Stomach (tissue), 9 donors: ENCODE data around the gene MAP7. TPM values are rescaled to one million over a fixed set of nuclear protein-coding genes. Genes with fewer than 3 reads are reported as not detected.
"Not testable (repeated sequence)": the region's sequence is repeated elsewhere in the genome, so short reads cannot be mapped to it uniquely, and the experiment has no call there.

ENCODE experiments used
- DNase-seq, 2 donors: peaks; one replicate each; pipeline versions ENCODE4 v3.0.0 to v3.0.0-alpha.2; 2013 to 2019
- H3K27ac ChIP-seq, 5 donors: fragments of 200-600 bp in 4 of 5; sonication (generic) in 4 of 5; one replicate each; pipeline ENCODE4 v1.5.1; 2013 to 2019; ENCODE audit warnings: mild to moderate bottlenecking in 1 of 5, moderate library complexity in 1 of 5
- H3K27me3 ChIP-seq, 3 donors: fragments of 200-600 bp; sonication (generic); one replicate each; pipeline ENCODE4 v1.5.1; 2017 to 2019; ENCODE audit warnings: mixed run types in 1 of 3
- H3K36me3 ChIP-seq, 4 donors: fragments of 200-600 bp; sonication (generic); 1 replicate in 3 of 4; 2 replicates in 1 of 4; pipeline ENCODE4 v1.5.1; 2016 to 2019
- H3K4me1 ChIP-seq, 4 donors: fragments of 200-600 bp; sonication (generic); one replicate each; pipeline ENCODE4 v1.5.1; 2016 to 2019
- H3K4me3 ChIP-seq, 4 donors: fragments of 200-600 bp; sonication (generic) in 3 of 4; one replicate each; pipeline ENCODE4 v1.5.1; 2016 to 2019; ENCODE audit warnings: mild to moderate bottlenecking in 1 of 4
- H3K9me3 ChIP-seq, 4 donors: fragments of 200-600 bp; sonication (generic); one replicate each; pipeline ENCODE4 v1.5.1; 2016 to 2019
- EP300 ChIP-seq: sonication (generic); formaldehyde crosslinking; IDR thresholded peaks from one replicate; pipeline ENCODE4 v1.6.1; 2017; ENCODE audit warnings: antibody characterized with exemption
- POLR2A ChIP-seq, 4 donors: fragments of 450-650 bp; IDR thresholded peaks; one replicate each; pipeline ENCODE4 v1.6.1; 2016; ENCODE audit warnings: antibody characterized with exemption in 4 of 4, control low read depth in 2 of 4, mild to moderate bottlenecking in 1 of 4, moderate library complexity in 1 of 4
- POLR2AphosphoS5 ChIP-seq, 3 donors: sonication (generic); formaldehyde crosslinking; IDR thresholded peaks; one replicate each; pipeline ENCODE4 v1.6.1; 2016; ENCODE audit warnings: antibody characterized with exemption in 3 of 3
- WGBS, 5 donors: extraction: QIAGEN DNeasy Blood & Tissue Kit in 3 of 5; methylation state at CpG; one replicate each; pipeline versions ENCODE4 v1.1.5 to v1.1.7; 2013 to 2018; 5-methylcytosine and 5-hydroxymethylcytosine counted together
- intact Hi-C: fragments of 100-400 bp; cut with DNase I; formaldehyde crosslinking; loops from one replicate; pipeline ENCODE4 v1.15.1; 2023; ENCODE audit warnings: low total_unique reads
- polyA plus RNA-seq, 3 donors: library from polyadenylated mRNA; stranded (reverse); fragments of 200-250 nt; gene quantifications; one replicate each; pipeline ENCODE4 v1.2.3, GENCODE V29; 2013
- total RNA-seq, 5 donors: library from RNA; depleted of rRNA; stranded (reverse); fragments of >200 nt; gene quantifications; one replicate each; pipeline versions ENCODE4 v1.1.0 to v1.2.3, GENCODE V29; 2014 to 2016
- TF ChIP-seq, protein P1 (sequence below), 7 experiments: fragments of 450-650 bp in 4 of 7; fragments of 200-600 bp in 3 of 7; sonication (generic) in 3 of 7; IDR thresholded peaks; one replicate each; pipeline ENCODE4 v1.5.1; 2016 to 2019; ENCODE audit warnings: antibody characterized with exemption in 7 of 7, control low read depth in 2 of 7, mild to moderate bottlenecking in 1 of 7
- donor health status: healthy with polysubstance abuse.
- donor health status: Bipolar disorder and iron deficiency.
- donor health status: healthy.

The MAP7 gene
- total and polyA plus RNA-seq, 8 donors = 2.3 to 28.3 (median 9.7) TPM

DNA sequence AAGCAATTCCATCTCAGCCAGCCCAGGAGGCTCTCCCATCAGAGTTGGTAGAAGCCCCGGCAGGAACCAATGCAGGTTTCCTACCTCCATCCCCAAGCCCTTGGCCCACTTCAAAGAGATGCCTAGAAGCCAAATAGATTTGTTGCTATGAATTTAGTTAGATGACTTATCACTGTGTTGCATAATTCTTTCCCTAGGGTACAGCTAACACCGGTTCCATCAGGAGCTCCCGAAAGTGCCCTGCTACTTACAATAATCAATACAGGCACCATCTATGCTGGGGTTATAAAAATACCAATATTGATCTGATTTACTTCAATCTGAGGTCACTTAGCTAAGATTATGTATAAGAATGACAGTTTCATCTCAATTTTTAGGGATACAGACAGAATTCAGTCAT lies 113.0 kb downstream of the MAP7 start:
- Histone ChIP-seq H3K36me3 (no peaks in the 10 kb centered on the region), H3K27ac (no peak overlapping the region), H3K9me3 (no peaks in the 10 kb centered on the region), H3K4me3 (no peak overlapping the region), H3K4me1 (peaks cover 8 to 30% (median 24%) of the 10 kb centered on the region in 4 donors), H3K27me3 (no peaks in the 10 kb centered on the region)
- intact Hi-C loops = no loop called here
- WGBS, 5 donors = 89 to 100% (median 92%) methylated on average over 3 of the region's 3 CpGs
- no peak for DNase-seq
- TF ChIP-seq POLR2A (IDR thresholded peaks at IDR 0.05) (no peak), EP300 (no peak), POLR2AphosphoS5 (IDR thresholded peaks at IDR 0.05) (no peak)
- TF ChIP-seq, protein P1, sequence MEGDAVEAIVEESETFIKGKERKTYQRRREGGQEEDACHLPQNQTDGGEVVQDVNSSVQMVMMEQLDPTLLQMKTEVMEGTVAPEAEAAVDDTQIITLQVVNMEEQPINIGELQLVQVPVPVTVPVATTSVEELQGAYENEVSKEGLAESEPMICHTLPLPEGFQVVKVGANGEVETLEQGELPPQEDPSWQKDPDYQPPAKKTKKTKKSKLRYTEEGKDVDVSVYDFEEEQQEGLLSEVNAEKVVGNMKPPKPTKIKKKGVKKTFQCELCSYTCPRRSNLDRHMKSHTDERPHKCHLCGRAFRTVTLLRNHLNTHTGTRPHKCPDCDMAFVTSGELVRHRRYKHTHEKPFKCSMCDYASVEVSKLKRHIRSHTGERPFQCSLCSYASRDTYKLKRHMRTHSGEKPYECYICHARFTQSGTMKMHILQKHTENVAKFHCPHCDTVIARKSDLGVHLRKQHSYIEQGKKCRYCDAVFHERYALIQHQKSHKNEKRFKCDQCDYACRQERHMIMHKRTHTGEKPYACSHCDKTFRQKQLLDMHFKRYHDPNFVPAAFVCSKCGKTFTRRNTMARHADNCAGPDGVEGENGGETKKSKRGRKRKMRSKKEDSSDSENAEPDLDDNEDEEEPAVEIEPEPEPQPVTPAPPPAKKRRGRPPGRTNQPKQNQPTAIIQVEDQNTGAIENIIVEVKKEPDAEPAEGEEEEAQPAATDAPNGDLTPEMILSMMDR (IDR thresholded peaks at IDR 0.05) = no peak

DNA sequence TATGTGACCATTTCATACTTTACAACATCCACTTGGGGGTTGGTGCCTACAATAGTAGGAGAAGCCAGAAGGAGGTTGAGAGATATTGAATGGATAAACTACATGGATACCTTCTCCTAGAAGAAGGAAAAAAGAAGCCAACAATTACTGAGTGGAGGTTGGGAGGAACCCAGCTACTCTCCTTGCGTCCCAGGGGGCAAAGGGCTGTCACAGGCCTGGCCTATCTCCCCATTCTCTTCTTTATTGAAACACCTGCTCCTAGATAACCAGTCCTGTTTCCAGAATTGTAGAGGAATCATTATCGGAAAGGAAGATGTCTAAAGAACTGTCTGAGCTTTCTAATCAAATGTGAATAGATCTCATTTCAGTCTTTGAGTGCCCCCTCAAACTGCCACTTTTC lies 115.1 kb downstream of the MAP7 start:
- H3K4me3 ChIP-seq = no peak overlapping the region
- H3K36me3 ChIP-seq = no peaks in the 10 kb centered on the region
- H3K27ac ChIP-seq = peak overlapping the region in 3 of 5 donors; percentile 30 to 56 (median 51)
- no peaks in the 10 kb centered on the region for H3K9me3 ChIP-seq
- intact Hi-C loops = no loop called here
- TF ChIP-seq POLR2AphosphoS5 (IDR thresholded peaks at IDR 0.05) (no peak), EP300 (no peak), POLR2A (IDR thresholded peaks at IDR 0.05) (no peak)
- TF ChIP-seq, protein P1 (IDR thresholded peaks at IDR 0.05) = no peak
- DNase-seq = no peak
- WGBS, 5 donors = 49 to 69% (median 51%) methylated on average over 2 of the region's 2 CpGs
- H3K27me3 ChIP-seq = no peaks in the 10 kb centered on the region
- H3K4me1 ChIP-seq = peaks cover 8 to 25% (median 21%) of the 10 kb centered on the region in 4 donors

DNA sequence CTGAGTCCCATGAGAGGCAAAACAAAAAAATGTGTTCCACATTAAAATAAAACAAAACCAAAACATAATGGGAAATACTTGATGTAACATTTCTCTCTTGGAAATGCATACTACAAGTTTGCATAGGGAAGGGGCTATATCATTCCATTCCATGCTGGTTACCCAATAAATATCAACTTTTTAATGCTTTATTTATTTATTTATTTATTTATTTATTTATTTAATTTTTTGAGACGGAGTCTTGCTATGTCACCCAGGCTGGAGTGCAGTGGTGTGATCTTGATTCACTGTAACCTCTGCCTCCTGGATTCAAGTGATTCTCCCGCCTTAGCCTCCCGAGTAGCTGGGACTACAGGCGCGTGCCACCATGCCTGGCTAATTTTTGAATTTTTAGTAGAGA lies 118.9 kb downstream of the MAP7 start:
- H3K9me3 ChIP-seq, H3K27ac ChIP-seq, H3K4me3 ChIP-seq, DNase-seq, H3K36me3 ChIP-seq, intact Hi-C loops, H3K27me3 ChIP-seq: not testable (repeated sequence)
- H3K4me1 ChIP-seq = peaks cover 6 to 24% (median 16%) of the 10 kb centered on the region in 4 donors
- WGBS, 5 donors = 97 to 99% (median 97%) methylated on average over 5 of the region's 5 CpGs

- 12 to 31% (median 24%) methylated on average over 8 of the region's 8 CpGs for WGBS, 5 donors
- no peaks in the 10 kb centered on the region for H3K27me3 ChIP-seq
- H3K27ac ChIP-seq = peak overlapping the region in 2 of 5 donors; percentile 1 to 2
- H3K36me3 ChIP-seq = no peaks in the 10 kb centered on the region
- DNase-seq = peak in 1 of 2 donors; percentile 63
- H3K4me1 ChIP-seq = peaks cover 6 to 11% (median 11%) of the 10 kb centered on the region in 4 donors
- TF ChIP-seq POLR2AphosphoS5 (IDR thresholded peaks at IDR 0.05) (peak in 1 of 3 donors; percentile 33), POLR2A (IDR thresholded peaks at IDR 0.05) (no peak)
- no peak overlapping the region for H3K4me3 ChIP-seq
- intact Hi-C loops = no loop called here
- H3K9me3 ChIP-seq = no peaks in the 10 kb centered on the region
Measured at GRCh38 chr6:136429264-136430065, 120.8 kb downstream of the MAP7 start.

DNA sequence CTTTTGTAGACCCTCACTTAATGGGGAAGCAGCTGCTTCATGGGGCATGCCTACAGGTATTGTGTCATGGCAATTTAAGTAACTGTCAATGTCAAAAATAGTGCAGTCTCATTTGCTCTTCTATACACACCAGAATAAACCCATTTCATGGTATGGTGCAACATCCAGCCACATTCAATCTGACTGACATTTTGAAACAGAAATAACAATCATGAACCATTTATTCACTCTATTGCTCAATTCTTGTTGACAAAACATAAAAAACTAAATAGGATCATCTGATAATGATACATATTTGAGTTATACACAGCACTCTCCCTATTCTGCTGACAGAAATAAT lies 122.9 kb downstream of the MAP7 start:
- Histone ChIP-seq H3K27me3 (no peaks in the 10 kb centered on the region), H3K4me1 (peaks cover 5 to 9% (median 7%) of the 10 kb centered on the region in 4 donors), H3K36me3 (no peaks in the 10 kb centered on the region), H3K4me3 (no peak overlapping the region), H3K9me3 (no peaks in the 10 kb centered on the region), H3K27ac (no peak overlapping the region)
- DNase-seq = no peak
- TF ChIP-seq, protein P1 (IDR thresholded peaks at IDR 0.05) = no peak
- TF ChIP-seq POLR2AphosphoS5 (IDR thresholded peaks at IDR 0.05) (no peak), POLR2A (IDR thresholded peaks at IDR 0.05) (no peak), EP300 (no peak)
- intact Hi-C loops = no loop called here
